Keratinocyte (primary cell): ENCODE data around the gene CHMP4B. TPM values are rescaled to one million over a fixed set of nuclear protein-coding genes. Genes with fewer than 3 reads are reported as not detected.

ENCODE experiments used
- DNase-seq: peaks from one replicate; pipeline ENCODE4 v3.0.0-alpha.2; 2011; ENCODE audit warnings: low read depth, missing footprints, low spot score
- FAIRE-seq: peaks from 2 replicates; lab custom pipeline; 2011; peaks lifted over from hg19 to GRCh38; lab: Jason Lieb, UNC
- H2AFZ ChIP-seq: 2 replicates; pipeline ENCODE4 v1.6.0; 2012; ENCODE audit warnings: low read length, control low read depth, inconsistent platforms; ENCODE audit not compliant: control insufficient read depth
- H3K27ac ChIP-seq: 2 replicates; pipeline ENCODE4 v1.5.1; 2011; ENCODE audit warnings: low read length; ENCODE audit not compliant: control insufficient read depth, insufficient read depth
- H3K27me3 ChIP-seq: 3 replicates; pipeline ENCODE4 v1.6.0; 2011; ENCODE audit warnings: low read length; ENCODE audit not compliant: control insufficient read depth, insufficient read depth; ENCODE audit errors: extremely low read depth
- H3K36me3 ChIP-seq, 2 experiments: 2 replicates in 1 of 2; 3 replicates in 1 of 2; pipeline ENCODE4 v1.5.1; 2011; ENCODE audit warnings: low read length in 2 of 2, mild to moderate bottlenecking in 1 of 2; ENCODE audit not compliant: control insufficient read depth in 2 of 2, insufficient read depth in 2 of 2; ENCODE audit errors: extremely low read depth in 1 of 2
- H3K4me1 ChIP-seq: 3 replicates; pipeline ENCODE4 v1.5.1; 2011; ENCODE audit warnings: low read length; ENCODE audit not compliant: control insufficient read depth, insufficient read depth; ENCODE audit errors: extremely low read depth
- H3K4me2 ChIP-seq: 3 replicates; pipeline ENCODE4 v1.6.0; 2011; ENCODE audit warnings: low read depth, low read length; ENCODE audit not compliant: control insufficient read depth, insufficient read depth; ENCODE audit errors: extremely low read depth
- H3K4me3 ChIP-seq, 3 experiments: fragments of 200-600 bp in 1 of 3; sonication (generic) in 1 of 3; 2 replicates in 2 of 3; 3 replicates in 1 of 3; pipeline ENCODE4 v1.5.1; 2011 to 2016; ENCODE audit warnings: low read length in 3 of 3, mild to moderate bottlenecking in 3 of 3, control low read depth in 2 of 3, inconsistent platforms in 1 of 3, low read depth in 1 of 3, mixed read lengths in 1 of 3, mixed run types in 1 of 3, moderate library complexity in 1 of 3; ENCODE audit not compliant: control insufficient read depth in 2 of 3, insufficient read depth in 2 of 3; ENCODE audit errors: extremely low read depth in 1 of 3
- H3K79me2 ChIP-seq: 2 replicates; pipeline ENCODE4 v1.6.0; 2012; ENCODE audit warnings: low read length; ENCODE audit not compliant: control insufficient read depth, insufficient read depth
- H3K9ac ChIP-seq: 3 replicates; pipeline ENCODE4 v1.6.0; 2011; ENCODE audit warnings: low read length; ENCODE audit not compliant: control insufficient read depth, insufficient read depth; ENCODE audit errors: extremely low read depth
- H3K9me1 ChIP-seq: 3 replicates; pipeline ENCODE4 v1.6.0; 2011; ENCODE audit warnings: low read length; ENCODE audit not compliant: control insufficient read depth, insufficient read depth; ENCODE audit errors: extremely low read depth
- H3K9me3 ChIP-seq: 2 replicates; pipeline ENCODE4 v1.5.1; 2012; ENCODE audit warnings: low read depth, low read length; ENCODE audit not compliant: control insufficient read depth
- H4K20me1 ChIP-seq: 3 replicates; pipeline ENCODE4 v1.6.0; 2011; ENCODE audit warnings: low read length; ENCODE audit not compliant: control insufficient read depth, insufficient read depth; ENCODE audit errors: extremely low read depth
- CTCF ChIP-seq, 3 experiments: IDR thresholded peaks in 1 of 3; conservative IDR thresholded peaks in 1 of 3; optimal IDR thresholded peaks in 1 of 3; 2 replicates in 2 of 3; 3 replicates in 1 of 3; pipeline versions ENCODE3 to v1.5.1; 2011; ENCODE audit warnings: low read length in 3 of 3, mild to moderate bottlenecking in 3 of 3, moderate library complexity in 2 of 3, control low read depth in 1 of 3, inconsistent platforms in 1 of 3; ENCODE audit not compliant: insufficient read depth in 2 of 3; ENCODE audit errors: extremely low read depth in 1 of 3
- EZH2 ChIP-seq: IDR thresholded peaks from one replicate; pipeline ENCODE4 v1.6.1; 2012; ENCODE audit warnings: inconsistent platforms, mild to moderate bottlenecking, low read length, moderate library complexity
- dilution Hi-C: fragments of 300-500 bp; cut with MboI; formaldehyde crosslinking; loops from one replicate; pipeline ENCODE4 v1.7.0; 2020; ENCODE audit warnings: low sequenced_read_pairs; ENCODE audit not compliant: extremely low pct_ligation_motif_present
- polyA plus RNA-seq, 5 experiments: library from polyadenylated mRNA; depleted of rRNA in 3 of 5; stranded (reverse) in 3 of 5; stranded (forward) in 1 of 5; unstranded in 1 of 5; fragments of >200 nt; gene quantifications; 1 replicate in 1 of 5; 2 replicates in 3 of 5; 3 replicates in 1 of 5; pipeline versions ENCODE4 v1.2.1 to v1.2.3, GENCODE V29; 2011 to 2012; ENCODE audit warnings: missing spikeins in 2 of 5, low read depth in 1 of 5, low replicate concordance in 1 of 5

Gene CHMP4B
- polyA plus RNA-seq, 1 donor (not counting 4 experiments of a cell fraction or from before 2014, with no cell fraction given) = 72.2 TPM

DNA sequence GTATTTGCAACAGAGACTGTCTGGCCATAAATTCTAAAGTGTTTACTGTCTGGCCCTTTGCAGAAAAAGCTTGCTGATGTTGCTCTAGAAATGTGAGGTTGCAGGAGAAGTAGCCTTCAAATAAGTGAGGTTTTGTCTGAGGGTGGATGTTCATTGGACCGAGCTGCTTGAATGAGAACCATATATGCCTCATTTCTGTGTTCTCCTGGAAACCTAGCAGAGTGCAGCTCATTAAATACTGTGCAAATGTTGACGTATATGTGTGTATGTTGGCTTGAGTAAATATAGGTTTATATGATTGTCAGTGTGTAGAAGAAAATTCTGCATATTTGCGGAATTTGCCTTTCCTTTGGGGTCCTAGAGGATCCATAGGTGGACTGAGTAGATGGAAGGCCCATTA, 39.0 kb downstream of the CHMP4B start:
- Histone ChIP-seq H2AFZ (no peak overlapping the region), H3K36me3 (peaks cover 22 to 35% of the 10 kb centered on the region in 2 experiments), H3K79me2 (peaks cover 37% of the 10 kb centered on the region), H3K27me3 (no peaks in the 10 kb centered on the region), H3K9me1 (peaks cover 7% of the 10 kb centered on the region), H4K20me1 (peaks cover 10% of the 10 kb centered on the region), H3K4me2 (no peak overlapping the region), H3K4me1 (no peaks in the 10 kb centered on the region), H3K9ac (no peak overlapping the region), H3K4me3 (no peak overlapping the region), H3K9me3 (no peaks in the 10 kb centered on the region), H3K27ac (no peak overlapping the region)
- DNase-seq (no peak), FAIRE-seq (no peak)
- dilution Hi-C loops = no loop called here
- no peak for TF ChIP-seq EZH2

- peaks cover 21% of the 10 kb centered on the region for H3K79me2 ChIP-seq
- H3K4me2 ChIP-seq = no peak overlapping the region
- H3K27ac ChIP-seq = no peak overlapping the region
- dilution Hi-C loops = no loop called here
- H3K27me3 ChIP-seq = no peaks in the 10 kb centered on the region
- no peak overlapping the region for H3K9ac ChIP-seq
- no peaks in the 10 kb centered on the region for H3K4me1 ChIP-seq
- DNase-seq (no peak), FAIRE-seq (no peak)
- peaks cover 3% of the 10 kb centered on the region for H3K9me1 ChIP-seq
- no peak overlapping the region for H2AFZ ChIP-seq
- no peak overlapping the region for H3K4me3 ChIP-seq
- peaks cover 10% of the 10 kb centered on the region for H4K20me1 ChIP-seq
- H3K9me3 ChIP-seq = no peaks in the 10 kb centered on the region
- TF ChIP-seq EZH2 = no peak
- no peak for TF ChIP-seq CTCF (optimal IDR thresholded peaks at IDR 0.05 in 1 of 3, IDR thresholded peaks at IDR 0.05 in 1 of 3, conservative IDR thresholded peaks at IDR 0.05 in 1 of 3; ENCODE audit: extremely low read depth in 1 of 3, insufficient read depth in 2 of 3, low read length in 3 of 3)
- H3K36me3 ChIP-seq = peaks cover 23 to 41% of the 10 kb centered on the region in 2 experiments
These were observed 40.8 kb downstream of the CHMP4B start for GRCh38 chr20:33851842-33852466.
